WTC11 (cell line): ENCODE data around the gene ABR. TPM values are rescaled to one million over a fixed set of nuclear protein-coding genes. Genes with fewer than 3 reads are reported as not detected.

Experiments used
- ATAC-seq: fragments of 200-7000 bp; cut with Tn5 transposase; 2 replicates; pipeline ENCODE4 v1.10.0; 2021; ENCODE audit warnings: mild to moderate bottlenecking, moderate library complexity
- CTCF ChIA-PET: fragments of 300-600 bp; sonication (Branson Sonifier 250); formaldehyde crosslinking; loops from one replicate; lab custom pipeline; 2021; ENCODE audit warnings: antibody characterized with exemption; lab: Charles Lee
- POLR2A ChIA-PET: fragments of 350-600 bp; sonication (Branson Sonifier 250); formaldehyde crosslinking; loops from one replicate; lab custom pipeline; 2021; ENCODE audit warnings: antibody characterized with exemption; lab: Charles Lee
- DNase-seq: peaks from one replicate; pipeline ENCODE4 v3.0.0; 2021; ENCODE audit warnings: low spot score
- H3K27ac Mint-ChIP-seq: 2 replicates; pipeline ENCODE4 v1.8.0; 2021; ENCODE audit warnings: mixed read lengths
- H3K27me3 Mint-ChIP-seq: 2 replicates; pipeline ENCODE4 v1.8.0; 2021; ENCODE audit warnings: low read depth, mild to moderate bottlenecking, moderate library complexity, mixed read lengths
- H3K36me3 Mint-ChIP-seq: 2 replicates; pipeline ENCODE4 v1.8.0; 2021; ENCODE audit warnings: mixed read lengths
- H3K4me1 Mint-ChIP-seq: 2 replicates; pipeline ENCODE4 v1.8.0; 2022; ENCODE audit warnings: mixed read lengths
- H3K4me3 Mint-ChIP-seq: 2 replicates; pipeline ENCODE4 v1.8.0; 2021; ENCODE audit warnings: mild to moderate bottlenecking, moderate library complexity, mixed read lengths
- H3K9me3 Mint-ChIP-seq: 2 replicates; pipeline ENCODE4 v1.8.0; 2021; ENCODE audit warnings: mixed read lengths
- ATF1 ChIP-seq: sonication (generic); formaldehyde crosslinking; IDR thresholded peaks from 2 replicates; pipeline ENCODE4 v1.8.1; 2023; ENCODE audit warnings: mild to moderate bottlenecking, moderate library complexity, missing genetic modification reagents
- CREB1 ChIP-seq: sonication (generic); formaldehyde crosslinking; IDR thresholded peaks from 2 replicates; pipeline ENCODE4 v1.8.0; 2023; ENCODE audit warnings: mild to moderate bottlenecking, missing genetic modification reagents
- CREM ChIP-seq: sonication (generic); formaldehyde crosslinking; IDR thresholded peaks from 2 replicates; pipeline ENCODE4 v1.8.1; 2022; ENCODE audit warnings: mild to moderate bottlenecking, missing genetic modification reagents, moderate library complexity
- ELF4 ChIP-seq: sonication (generic); formaldehyde crosslinking; IDR thresholded peaks from 2 replicates; pipeline ENCODE4 v1.8.1; 2022; ENCODE audit warnings: low read depth, mild to moderate bottlenecking, moderate library complexity, missing genetic modification reagents
- IRF1 ChIP-seq: sonication (generic); formaldehyde crosslinking; IDR thresholded peaks from 2 replicates; pipeline ENCODE4 v1.8.0; 2023; ENCODE audit warnings: missing genetic modification reagents
- IRF2 ChIP-seq: sonication (generic); formaldehyde crosslinking; IDR thresholded peaks from 2 replicates; pipeline ENCODE4 v1.8.0; 2022; ENCODE audit warnings: low read depth, missing genetic modification reagents, borderline replicate concordance
- JUN ChIP-seq: sonication (generic); formaldehyde crosslinking; IDR thresholded peaks from 2 replicates; pipeline ENCODE4 v1.8.0; 2023; ENCODE audit warnings: mild to moderate bottlenecking, missing genetic modification reagents
- MYBL2 ChIP-seq: sonication (generic); formaldehyde crosslinking; IDR thresholded peaks from 2 replicates; pipeline ENCODE4 v1.8.1; 2023; ENCODE audit warnings: mild to moderate bottlenecking, moderate library complexity, missing genetic modification reagents
- NFATC4 ChIP-seq: fragments of 250-450 bp; sonication (Bioruptor Pico); IDR thresholded peaks from 2 replicates; pipeline ENCODE4 v1.9.0; 2021; ENCODE audit warnings: mild to moderate bottlenecking
- NR1H2 ChIP-seq: sonication (generic); formaldehyde crosslinking; IDR thresholded peaks from 2 replicates; pipeline ENCODE4 v1.9.0; 2021; ENCODE audit warnings: mild to moderate bottlenecking, moderate library complexity, missing genetic modification reagents
- PRDM15 ChIP-seq: sonication (generic); formaldehyde crosslinking; IDR thresholded peaks from 2 replicates; pipeline ENCODE4 v1.8.0; 2022; ENCODE audit warnings: missing genetic modification reagents
- PRRX2 ChIP-seq: fragments of 250-450 bp; sonication (Bioruptor Pico); IDR thresholded peaks from 2 replicates; pipeline ENCODE4 v1.8.0; 2021; ENCODE audit warnings: mild to moderate bottlenecking
- RORB ChIP-seq: fragments of 250-450 bp; sonication (Bioruptor Pico); IDR thresholded peaks from 2 replicates; pipeline ENCODE4 v1.9.0; 2021; ENCODE audit warnings: mild to moderate bottlenecking
- SMAD4 ChIP-seq: sonication (generic); formaldehyde crosslinking; IDR thresholded peaks from 2 replicates; pipeline ENCODE4 v1.8.0; 2022; ENCODE audit warnings: mild to moderate bottlenecking, missing genetic modification reagents
- TEAD4 ChIP-seq: sonication (generic); formaldehyde crosslinking; IDR thresholded peaks from 2 replicates; pipeline ENCODE4 v1.8.0; 2022; ENCODE audit warnings: mild to moderate bottlenecking, missing genetic modification reagents
- USF1 ChIP-seq: sonication (generic); formaldehyde crosslinking; IDR thresholded peaks from 2 replicates; pipeline ENCODE4 v1.8.0; 2022; ENCODE audit warnings: mild to moderate bottlenecking, missing genetic modification reagents
- ZNF121 ChIP-seq: sonication (generic); formaldehyde crosslinking; IDR thresholded peaks from 2 replicates; pipeline ENCODE4 v1.8.0; 2023; ENCODE audit warnings: missing genetic modification reagents
- total RNA-seq: library from RNA; stranded (reverse); gene quantifications from 3 replicates; pipeline ENCODE4 v1.2.3, GENCODE V29; 2021
- TF ChIP-seq, protein P1 (sequence below): sonication (generic); formaldehyde crosslinking; IDR thresholded peaks from 2 replicates; pipeline ENCODE4 v1.8.1; 2023; ENCODE audit warnings: mild to moderate bottlenecking, moderate library complexity, missing genetic modification reagents
- TF ChIP-seq, protein P2 (sequence below): fragments of 200-600 bp; IDR thresholded peaks from 2 replicates; pipeline ENCODE4 v1.8.0; 2022; ENCODE audit warnings: antibody characterized with exemption
- TF ChIP-seq, protein P3 (sequence below): fragments of 250-450 bp; sonication (Bioruptor Pico); IDR thresholded peaks from 2 replicates; pipeline ENCODE4 v2.1.2; 2022; ENCODE audit warnings: mild to moderate bottlenecking, moderate library complexity
- TF ChIP-seq, protein P4 (sequence below): fragments of 250-450 bp; sonication (Bioruptor Pico); IDR thresholded peaks from 2 replicates; pipeline ENCODE4 v1.9.0; 2021; ENCODE audit warnings: mild to moderate bottlenecking
- TF ChIP-seq, protein P5 (sequence below): sonication (generic); formaldehyde crosslinking; IDR thresholded peaks from 2 replicates; pipeline ENCODE4 v1.8.1; 2022; ENCODE audit warnings: mild to moderate bottlenecking, moderate library complexity, missing genetic modification reagents

ABR gene
- total RNA-seq, 1 experiment from 2014 or later: 38.0 TPM

- ATAC-seq: no peak; the same call in 1 of the 2 replicates
- H3K4me3 Mint-ChIP-seq: no peak overlapping the region
- peaks cover 9% of the 10 kb centered on the region; the same call in 1 of the 2 replicates for H3K27me3 Mint-ChIP-seq
- H3K4me1 Mint-ChIP-seq: peaks cover 3% of the 10 kb centered on the region; the same call in 1 of the 2 replicates
- ChIA-PET CTCF (interaction anchor here (0.9 kb wide), 1 partner anchor 29 kb away, joined by 3 read pairs; no protein-coding TSS in a partner anchor), POLR2A (no interaction called here)
- no peaks in the 10 kb centered on the region for H3K9me3 Mint-ChIP-seq
- no peak overlapping the region for H3K27ac Mint-ChIP-seq
- no peak for DNase-seq
- TF ChIP-seq ZNF121: no peak
- TF ChIP-seq TEAD4 (CRISPR knock-in tag): no peak
- TF ChIP-seq NR1H2 (CRISPR knock-in tag): no peak
- TF ChIP-seq, protein P1, sequence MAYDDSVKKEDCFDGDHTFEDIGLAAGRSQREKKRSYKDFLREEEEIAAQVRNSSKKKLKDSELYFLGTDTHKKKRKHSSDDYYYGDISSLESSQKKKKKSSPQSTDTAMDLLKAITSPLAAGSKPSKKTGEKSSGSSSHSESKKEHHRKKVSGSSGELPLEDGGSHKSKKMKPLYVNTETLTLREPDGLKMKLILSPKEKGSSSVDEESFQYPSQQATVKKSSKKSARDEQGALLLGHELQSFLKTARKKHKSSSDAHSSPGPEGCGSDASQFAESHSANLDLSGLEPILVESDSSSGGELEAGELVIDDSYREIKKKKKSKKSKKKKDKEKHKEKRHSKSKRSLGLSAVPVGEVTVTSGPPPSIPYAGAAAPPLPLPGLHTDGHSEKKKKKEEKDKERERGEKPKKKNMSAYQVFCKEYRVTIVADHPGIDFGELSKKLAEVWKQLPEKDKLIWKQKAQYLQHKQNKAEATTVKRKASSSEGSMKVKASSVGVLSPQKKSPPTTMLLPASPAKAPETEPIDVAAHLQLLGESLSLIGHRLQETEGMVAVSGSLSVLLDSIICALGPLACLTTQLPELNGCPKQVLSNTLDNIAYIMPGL (CRISPR knock-in tag): no peak
- no peak for TF ChIP-seq JUN (CRISPR knock-in tag)
- no peak for TF ChIP-seq PRRX2 (CRISPR knock-in tag)
- no peak for TF ChIP-seq SMAD4 (CRISPR knock-in tag)
- TF ChIP-seq, protein P2, sequence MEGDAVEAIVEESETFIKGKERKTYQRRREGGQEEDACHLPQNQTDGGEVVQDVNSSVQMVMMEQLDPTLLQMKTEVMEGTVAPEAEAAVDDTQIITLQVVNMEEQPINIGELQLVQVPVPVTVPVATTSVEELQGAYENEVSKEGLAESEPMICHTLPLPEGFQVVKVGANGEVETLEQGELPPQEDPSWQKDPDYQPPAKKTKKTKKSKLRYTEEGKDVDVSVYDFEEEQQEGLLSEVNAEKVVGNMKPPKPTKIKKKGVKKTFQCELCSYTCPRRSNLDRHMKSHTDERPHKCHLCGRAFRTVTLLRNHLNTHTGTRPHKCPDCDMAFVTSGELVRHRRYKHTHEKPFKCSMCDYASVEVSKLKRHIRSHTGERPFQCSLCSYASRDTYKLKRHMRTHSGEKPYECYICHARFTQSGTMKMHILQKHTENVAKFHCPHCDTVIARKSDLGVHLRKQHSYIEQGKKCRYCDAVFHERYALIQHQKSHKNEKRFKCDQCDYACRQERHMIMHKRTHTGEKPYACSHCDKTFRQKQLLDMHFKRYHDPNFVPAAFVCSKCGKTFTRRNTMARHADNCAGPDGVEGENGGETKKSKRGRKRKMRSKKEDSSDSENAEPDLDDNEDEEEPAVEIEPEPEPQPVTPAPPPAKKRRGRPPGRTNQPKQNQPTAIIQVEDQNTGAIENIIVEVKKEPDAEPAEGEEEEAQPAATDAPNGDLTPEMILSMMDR: no peak
- no peak for TF ChIP-seq PRDM15
- TF ChIP-seq, protein P3, sequence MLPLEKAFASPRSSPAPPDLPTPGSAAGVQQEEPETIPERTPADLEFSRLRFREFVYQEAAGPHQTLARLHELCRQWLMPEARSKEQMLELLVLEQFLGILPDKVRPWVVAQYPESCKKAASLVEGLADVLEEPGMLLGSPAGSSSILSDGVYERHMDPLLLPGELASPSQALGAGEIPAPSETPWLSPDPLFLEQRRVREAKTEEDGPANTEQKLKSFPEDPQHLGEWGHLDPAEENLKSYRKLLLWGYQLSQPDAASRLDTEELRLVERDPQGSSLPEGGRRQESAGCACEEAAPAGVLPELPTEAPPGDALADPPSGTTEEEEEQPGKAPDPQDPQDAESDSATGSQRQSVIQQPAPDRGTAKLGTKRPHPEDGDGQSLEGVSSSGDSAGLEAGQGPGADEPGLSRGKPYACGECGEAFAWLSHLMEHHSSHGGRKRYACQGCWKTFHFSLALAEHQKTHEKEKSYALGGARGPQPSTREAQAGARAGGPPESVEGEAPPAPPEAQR (CRISPR knock-in tag): no peak
- TF ChIP-seq MYBL2: no peak
- no peak for TF ChIP-seq ATF1 (CRISPR knock-in tag)
- no peak for TF ChIP-seq USF1 (CRISPR knock-in tag)
- TF ChIP-seq IRF2 (CRISPR knock-in tag): no peak
- no peaks in the 10 kb centered on the region for H3K36me3 Mint-ChIP-seq
Measured at GRCh38 chr17:1216217-1217088, 36.7 kb upstream of the ABR start.

- Mint-ChIP-seq H3K9me3 (no peaks in the 10 kb centered on the region), H3K4me1 (peaks cover 3% of the 10 kb centered on the region; the same call in 1 of the 2 replicates), H3K27ac (no peak overlapping the region), H3K4me3 (no peak overlapping the region), H3K36me3 (no peaks in the 10 kb centered on the region), H3K27me3 (no peaks in the 10 kb centered on the region)
- ChIA-PET POLR2A (no interaction called here), CTCF (interaction anchor here (1.7 kb wide), 1 partner anchor 16 kb away, joined by 5 read pairs; no protein-coding TSS in a partner anchor)
- ATAC-seq (no peak), DNase-seq (no peak)
- TF ChIP-seq ELF4 (no peak), CREM (CRISPR knock-in tag) (no peak), USF1 (CRISPR knock-in tag) (no peak), NR1H2 (CRISPR knock-in tag) (no peak), CREB1 (CRISPR knock-in tag) (no peak), RORB (CRISPR knock-in tag) (no peak), ATF1 (CRISPR knock-in tag) (no peak), NFATC4 (CRISPR knock-in tag) (no peak), IRF1 (CRISPR knock-in tag) (no peak)
- TF ChIP-seq, protein P4, sequence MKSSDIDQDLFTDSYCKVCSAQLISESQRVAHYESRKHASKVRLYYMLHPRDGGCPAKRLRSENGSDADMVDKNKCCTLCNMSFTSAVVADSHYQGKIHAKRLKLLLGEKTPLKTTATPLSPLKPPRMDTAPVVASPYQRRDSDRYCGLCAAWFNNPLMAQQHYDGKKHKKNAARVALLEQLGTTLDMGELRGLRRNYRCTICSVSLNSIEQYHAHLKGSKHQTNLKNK (CRISPR knock-in tag): no peak
- TF ChIP-seq, protein P5, sequence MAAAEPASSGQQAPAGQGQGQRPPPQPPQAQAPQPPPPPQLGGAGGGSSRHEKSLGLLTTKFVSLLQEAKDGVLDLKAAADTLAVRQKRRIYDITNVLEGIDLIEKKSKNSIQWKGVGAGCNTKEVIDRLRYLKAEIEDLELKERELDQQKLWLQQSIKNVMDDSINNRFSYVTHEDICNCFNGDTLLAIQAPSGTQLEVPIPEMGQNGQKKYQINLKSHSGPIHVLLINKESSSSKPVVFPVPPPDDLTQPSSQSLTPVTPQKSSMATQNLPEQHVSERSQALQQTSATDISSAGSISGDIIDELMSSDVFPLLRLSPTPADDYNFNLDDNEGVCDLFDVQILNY (CRISPR knock-in tag): no peak
Measured at GRCh38 chr17:1212946-1213345, 33.2 kb upstream of the ABR start.
